Measurements from ENCODE around the gene LARGE2.

Gene LARGE2

GRCh38 chr11:45959851-45960250, 37.4 kb downstream of the LARGE2 start:
- DNase-seq (ENCODE audit: low read depth, low spot score) = no peak

- no peak for DNase-seq (ENCODE audit: low read depth, low spot score)
Measured at GRCh38 chr11:45960387-45961095, 38.1 kb downstream of the LARGE2 start.

GRCh38 chr11:45961751-45962240, 39.3 kb downstream of the LARGE2 start:
- no peak for DNase-seq (ENCODE audit: low read depth, low spot score)

- peak; percentile 87 for DNase-seq (ENCODE audit: low read depth, low spot score)
Measured at GRCh38 chr11:45964911-45965389, 42.5 kb downstream of the LARGE2 start.

- DNase-seq (ENCODE audit: low read depth, low spot score) = no peak
Measured at GRCh38 chr11:45967506-45967905, 45.0 kb downstream of the LARGE2 start.

- DNase-seq (ENCODE audit: low read depth, low spot score) = no peak
Measured at GRCh38 chr11:45968901-45969300, 46.4 kb downstream of the LARGE2 start.

- DNase-seq (ENCODE audit: low read depth, low spot score) = no peak
Measured at GRCh38 chr11:45973601-45974000, 51.1 kb downstream of the LARGE2 start.

- DNase-seq (ENCODE audit: low read depth, low spot score) = no peak
Measured at GRCh38 chr11:45974806-45975205, 52.4 kb downstream of the LARGE2 start.

Data from ELF-1 (cell line).